AML-193 (cell line): ENCODE measurements around the gene MATN3.

Source experiments
- DNase-seq, 2 experiments: peaks; one replicate each; lab custom pipeline; 2025; lab: John Stamatoyannopoulos, UW

MATN3 gene

GRCh38 chr2:20005067-20005627 lies 7.3 kb downstream of the MATN3 start:
- no peak for DNase-seq

GRCh38 chr2:20001361-20001863 lies 11.1 kb downstream of the MATN3 start:
- no peak for DNase-seq

- DNase-seq = no peak
Measured at GRCh38 chr2:19993731-19994130, 18.7 kb downstream of the MATN3 start.

GRCh38 chr2:19991895-19992294 lies 20.6 kb downstream of the MATN3 start:
- DNase-seq = no peak

- DNase-seq = no peak
Measured at GRCh38 chr2:19990416-19990728, 22.1 kb downstream of the MATN3 start.

GRCh38 chr2:19989667-19990415 lies 22.6 kb downstream of the MATN3 start, which contains the start of gene WDR35:
WDR35 (minus strand) TSS chr2:19990105; CDS start chr2:19990015, 90 bp downstream.
- DNase-seq = no peak

- no peak for DNase-seq
Measured at GRCh38 chr2:19989342-19989666, 23.2 kb downstream of the MATN3 start.

- no peak for DNase-seq
Measured at GRCh38 chr2:19988600-19988999, 23.9 kb downstream of the MATN3 start.

GRCh38 chr2:19987936-19988335 lies 24.5 kb downstream of the MATN3 start:
- no peak for DNase-seq

GRCh38 chr2:19982268-19982667 lies 30.2 kb downstream of the MATN3 start:
- no peak for DNase-seq

- no peak for DNase-seq
Measured at GRCh38 chr2:19979932-19980331, 32.5 kb downstream of the MATN3 start.

- DNase-seq = no peak
Measured at GRCh38 chr2:19973466-19973865, 39.0 kb downstream of the MATN3 start.

GRCh38 chr2:19971691-19972090 lies 40.8 kb downstream of the MATN3 start:
- no peak for DNase-seq

- no peak for DNase-seq
Measured at GRCh38 chr2:19963386-19963785, 49.1 kb downstream of the MATN3 start.

- peak; percentile 69 for DNase-seq
Measured at GRCh38 chr2:19955544-19956422, 56.7 kb downstream of the MATN3 start.

GRCh38 chr2:19949071-19949470 lies 63.4 kb downstream of the MATN3 start:
- no peak for DNase-seq

- no peak for DNase-seq
Measured at GRCh38 chr2:19947184-19947940, 65.1 kb downstream of the MATN3 start.

- DNase-seq = no peak
Measured at GRCh38 chr2:19944205-19944845, 68.1 kb downstream of the MATN3 start.

GRCh38 chr2:19943189-19943588 lies 69.3 kb downstream of the MATN3 start:
- no peak for DNase-seq

- no peak for DNase-seq
Measured at GRCh38 chr2:19942199-19942598, 70.3 kb downstream of the MATN3 start.
